NCI-H1694 (cell line): ENCODE measurements around the gene ASB18.

Source experiments
- DNase-seq: peaks from one replicate; lab custom pipeline; 2025; lab: John Stamatoyannopoulos, UW

The ASB18 gene

DNA sequence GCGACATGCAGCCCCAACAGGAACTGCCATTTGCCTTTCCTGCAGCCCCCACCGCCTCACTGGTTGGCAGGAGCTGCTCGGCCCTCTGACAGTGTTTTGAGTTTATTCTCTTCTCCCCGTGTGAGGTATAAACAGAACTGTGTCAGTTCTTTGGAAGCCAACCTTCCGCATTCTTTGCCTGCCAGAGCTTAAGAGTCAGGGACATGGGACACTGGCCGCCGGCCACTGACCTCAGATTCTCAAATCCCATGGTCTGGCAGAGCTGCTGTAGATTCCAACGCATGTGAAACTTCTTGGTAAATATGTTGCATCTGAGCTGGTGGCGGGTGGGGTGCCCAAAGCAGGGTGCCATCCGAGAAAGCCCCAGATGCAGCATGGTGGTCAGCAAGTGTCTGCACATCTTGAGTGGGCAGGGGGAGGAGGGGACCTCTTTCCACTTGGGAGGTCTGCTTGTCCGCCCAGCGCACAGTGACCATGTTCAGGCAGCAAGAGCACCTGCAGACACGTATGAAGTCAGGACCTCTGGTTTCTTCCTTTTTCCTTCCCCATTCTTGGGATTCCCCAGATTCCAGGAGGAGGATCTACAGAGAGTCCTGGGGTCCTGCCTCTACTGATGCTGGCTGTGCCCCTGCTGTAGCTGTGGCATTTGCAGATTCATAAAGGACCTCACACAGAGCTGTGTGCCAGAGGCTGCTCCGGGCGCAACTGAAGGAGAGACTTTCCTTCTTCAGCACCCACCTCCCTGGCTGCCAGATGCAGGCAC is 23.8 kb downstream of the ASB18 start:
- DNase-seq, result no peak

DNA sequence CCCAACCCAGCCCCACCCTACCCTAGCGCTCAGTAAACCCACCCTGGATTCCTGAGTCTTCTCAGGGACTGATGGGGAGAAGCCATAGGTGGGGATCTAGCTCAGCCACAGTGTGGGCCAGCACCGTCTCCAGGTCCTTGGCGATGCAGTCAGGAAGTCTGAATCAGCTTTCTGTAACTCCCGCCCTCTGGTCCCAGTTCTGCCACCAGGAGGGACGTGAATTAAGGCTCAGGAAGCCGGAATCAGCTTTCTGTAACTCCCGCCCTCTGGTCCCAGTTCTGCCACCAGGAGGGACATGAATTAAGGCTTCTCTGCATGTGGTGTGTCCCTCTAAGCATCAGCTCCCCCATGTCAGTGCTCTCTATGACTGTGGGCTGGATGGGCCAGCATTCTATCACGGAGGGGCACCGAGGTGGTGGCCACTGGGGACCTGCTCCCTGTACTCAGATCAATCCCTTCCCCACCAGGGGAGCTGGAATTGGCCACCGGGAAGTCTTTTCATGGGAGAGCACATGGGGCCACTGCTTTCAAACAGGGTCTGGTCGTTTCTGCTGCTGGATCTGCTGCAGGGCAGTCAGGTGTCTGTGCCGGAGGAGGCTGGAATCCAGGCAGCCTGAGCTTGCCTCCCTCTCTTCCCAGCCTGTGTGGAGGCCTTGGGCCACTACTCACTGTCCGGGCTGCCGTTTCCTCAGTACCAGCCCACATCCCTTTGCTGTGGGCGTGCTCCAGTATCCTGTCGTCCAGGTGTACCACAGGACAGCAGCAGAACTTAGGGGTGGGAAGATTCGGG is 24.7 kb downstream of the ASB18 start:
- no peak for DNase-seq

DNA sequence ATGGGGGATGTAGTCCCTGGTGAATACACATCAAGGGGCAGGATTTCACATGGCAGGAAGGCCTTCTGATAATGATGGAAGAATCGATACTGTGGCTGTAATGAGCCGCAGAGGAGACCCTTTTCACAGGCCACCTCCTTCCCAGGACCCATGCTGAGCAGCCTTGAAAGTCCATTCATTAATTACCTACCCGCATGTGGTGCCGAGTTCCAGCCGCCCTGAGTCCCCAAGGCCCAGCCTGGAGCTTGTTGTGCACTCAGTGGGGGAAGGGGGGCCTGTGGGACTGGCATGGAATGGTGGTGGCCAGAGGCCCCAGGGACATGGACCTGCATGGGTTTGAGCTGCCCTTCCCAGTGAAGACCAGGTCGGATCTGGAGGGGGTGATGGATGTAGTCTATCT is 25.5 kb downstream of the ASB18 start:
- DNase-seq, result no peak

DNA sequence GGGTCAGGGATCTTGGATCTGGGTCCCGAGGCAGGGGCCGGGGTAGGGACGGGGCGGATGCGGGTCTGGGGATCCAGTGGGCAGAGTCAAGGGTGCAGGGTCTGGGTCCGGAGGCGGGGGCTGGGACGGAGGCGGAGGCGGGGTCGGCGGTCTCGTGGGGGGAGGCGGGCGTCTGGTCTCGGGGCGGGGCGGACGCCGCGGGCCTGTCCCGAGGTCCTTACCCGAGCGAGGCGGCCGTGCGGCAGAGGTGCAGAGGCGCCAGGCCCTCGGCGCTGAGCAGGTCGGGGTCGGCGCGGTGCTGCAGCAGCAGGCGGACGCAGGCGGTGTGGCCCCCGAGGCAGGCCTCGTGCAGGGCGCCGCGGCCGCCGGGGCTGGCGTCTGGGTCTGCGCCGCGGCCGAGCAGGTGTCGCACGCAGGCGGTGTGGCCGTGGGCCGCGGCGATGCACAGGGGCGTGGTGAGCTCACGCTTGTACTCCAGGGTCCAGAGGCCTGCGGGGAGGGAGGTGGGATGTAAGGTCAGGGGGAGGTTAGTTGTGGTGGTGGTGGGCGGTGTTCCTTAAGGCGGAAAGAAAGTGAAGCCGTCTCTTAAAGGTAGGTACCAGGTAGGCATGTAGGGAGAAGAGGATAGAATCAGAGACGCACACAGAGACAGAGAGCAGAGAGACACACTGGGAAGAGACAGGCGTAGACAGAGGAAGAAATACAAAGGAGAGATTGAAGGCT is 26.6 kb downstream of the ASB18 start:
- DNase-seq, result no peak

DNA sequence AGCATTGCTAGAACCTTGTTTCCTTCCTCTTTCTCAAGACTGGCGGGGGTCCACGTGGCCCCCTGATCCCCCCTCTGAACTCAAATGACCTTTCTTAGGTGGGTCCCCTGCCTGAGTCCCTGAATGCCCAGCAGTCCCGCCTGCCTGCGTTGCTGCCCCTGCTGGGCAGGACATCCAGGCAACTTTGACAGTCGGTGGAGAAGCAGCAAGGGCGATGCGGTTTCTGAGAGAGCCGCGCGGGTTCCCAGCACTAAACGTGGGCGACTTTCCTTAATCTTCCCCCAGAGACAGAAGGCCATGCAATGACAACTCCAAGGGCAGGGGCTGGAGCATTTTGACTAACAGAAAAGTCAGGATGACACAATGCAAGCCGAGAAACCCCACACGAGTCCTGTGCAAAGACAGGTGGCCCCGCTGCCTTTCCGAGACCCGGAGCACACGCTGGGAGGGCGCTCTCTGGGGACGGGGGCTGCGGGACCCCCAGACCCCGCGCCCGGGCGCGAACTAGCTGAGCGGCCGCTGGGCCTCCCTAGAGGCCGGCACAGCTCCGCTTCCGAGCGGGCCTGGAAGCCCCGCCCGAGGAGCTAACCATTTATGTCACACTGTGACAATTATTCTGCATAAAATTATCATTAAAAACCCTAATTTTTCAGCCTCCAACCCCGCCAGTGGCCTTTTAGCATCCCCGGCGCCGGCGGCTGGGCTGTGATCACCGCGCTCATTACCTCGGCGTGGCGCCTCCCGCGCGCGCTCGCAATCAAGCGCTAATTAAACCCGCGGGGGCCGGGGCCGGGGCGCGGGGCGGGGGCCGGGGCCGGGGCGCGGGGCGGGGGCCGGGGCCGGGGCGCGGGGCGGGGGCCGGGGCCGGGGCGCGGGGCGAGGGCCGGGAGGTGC is 27.4 kb downstream of the ASB18 start:
- no peak for DNase-seq

DNA sequence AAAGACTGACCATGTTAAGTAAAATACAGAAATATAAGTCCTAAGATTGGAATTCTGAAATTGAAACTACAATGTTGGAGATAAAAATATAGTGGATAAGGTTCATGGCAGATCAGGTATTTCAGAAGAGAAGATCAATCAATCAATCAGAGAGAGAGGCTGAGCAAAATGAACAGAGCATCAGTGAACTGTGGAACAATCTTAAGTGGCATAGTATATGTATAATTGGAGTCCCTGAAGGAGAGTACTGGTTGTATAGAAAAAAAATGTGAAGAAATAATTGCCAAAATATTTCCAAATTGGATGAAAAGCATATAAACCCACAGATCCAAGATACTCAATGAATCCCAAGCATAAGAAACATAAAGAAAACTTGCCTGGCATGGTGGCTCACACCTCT is 35.0 kb downstream of the ASB18 start:
- DNase-seq, result no peak

DNA sequence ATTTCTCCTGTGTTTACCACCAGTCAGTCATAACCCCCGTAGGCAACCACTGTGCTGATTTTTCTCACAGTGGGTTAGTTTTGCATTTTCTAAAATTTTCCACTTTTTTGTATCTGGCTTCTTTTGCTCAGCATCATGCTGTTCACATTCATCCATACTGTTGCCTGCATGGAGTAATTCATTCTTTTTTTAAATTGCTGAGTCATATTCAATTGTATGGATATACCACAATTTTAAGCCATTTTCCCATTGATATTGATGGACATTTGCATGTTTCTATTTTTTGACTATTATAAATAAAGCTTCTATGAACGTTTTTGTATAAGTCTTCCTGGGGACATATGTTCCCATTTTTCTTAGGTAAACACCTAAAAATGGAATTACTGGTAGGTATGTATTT is 40.5 kb downstream of the ASB18 start:
- DNase-seq, result no peak

DNA sequence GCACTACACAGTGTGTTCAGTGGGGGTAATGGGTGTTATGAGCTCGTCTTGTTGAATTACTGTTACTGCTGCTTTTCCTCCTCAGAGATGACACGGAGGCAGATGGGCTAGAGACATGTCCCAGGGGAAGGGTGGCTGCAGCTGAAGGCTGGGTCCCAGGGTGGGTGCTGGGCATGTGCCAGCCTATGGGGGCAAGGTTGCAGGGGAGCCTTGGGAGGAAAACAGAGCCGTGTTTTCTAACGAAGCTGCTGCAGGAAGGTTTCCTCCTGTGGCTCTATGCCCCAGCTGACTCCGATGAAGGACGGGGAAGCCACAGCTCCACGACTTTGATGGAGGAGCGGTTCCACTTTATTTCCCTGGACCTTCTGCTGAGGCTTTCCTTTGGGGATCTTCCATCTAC is 42.4 kb downstream of the ASB18 start:
- no peak for DNase-seq

DNA sequence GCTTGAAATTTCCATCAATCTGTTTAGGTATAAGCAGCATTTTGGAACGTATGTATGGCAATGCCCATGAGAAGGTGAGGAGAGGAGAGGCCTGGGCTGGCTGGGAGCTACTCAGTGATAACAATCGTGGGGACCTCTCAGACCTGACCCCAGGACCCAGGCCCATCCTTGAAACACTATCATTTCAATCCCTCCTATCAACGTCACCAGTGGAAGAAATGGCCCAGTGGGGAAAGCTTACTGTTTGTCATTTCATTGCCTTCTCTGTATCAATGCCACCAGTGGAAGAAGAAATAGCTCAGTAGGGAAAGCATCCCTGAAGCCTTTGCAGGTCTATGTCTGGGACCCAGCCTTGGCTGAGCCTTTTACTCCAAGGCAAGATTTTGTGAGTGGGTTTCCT is 44.8 kb downstream of the ASB18 start:
- no peak for DNase-seq

DNA sequence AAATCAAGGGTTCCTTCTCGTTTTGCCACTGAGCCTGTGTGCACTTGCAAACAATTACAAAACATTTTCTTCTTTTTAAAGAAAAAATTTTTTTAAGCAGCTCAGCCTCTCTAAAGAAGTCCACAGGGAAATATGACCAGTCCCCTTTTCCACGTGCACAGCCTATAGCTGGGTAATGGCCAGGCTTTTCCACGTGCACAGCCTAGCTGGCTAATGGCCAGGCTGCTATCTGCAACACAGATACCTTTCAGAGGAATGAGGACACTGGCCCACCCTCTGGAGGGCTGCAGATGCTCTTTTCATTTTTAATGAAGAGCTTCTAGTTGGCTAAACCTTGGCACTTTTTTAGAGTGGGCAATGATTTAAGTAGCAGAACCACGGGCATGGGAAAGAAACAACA is 46.3 kb downstream of the ASB18 start:
- DNase-seq, result no peak

DNA sequence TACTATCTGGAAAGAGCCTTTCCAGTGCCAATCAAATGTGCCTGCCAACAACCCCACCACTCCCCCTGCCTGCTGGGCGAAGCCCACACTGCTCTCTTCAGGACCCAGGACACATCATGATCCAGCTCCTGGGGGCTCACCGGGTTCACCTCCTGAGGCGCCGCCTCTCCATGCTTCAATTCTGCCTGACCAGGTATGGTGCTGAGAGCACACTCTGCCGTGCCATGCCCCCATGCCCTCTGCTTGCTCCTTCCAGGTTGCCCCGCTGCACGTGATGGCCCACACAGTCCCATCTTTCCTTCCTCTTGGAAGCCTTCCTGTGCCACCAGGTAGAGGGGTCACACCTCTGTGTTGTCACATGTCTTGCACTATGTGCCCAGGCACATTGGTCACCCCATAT is 47.5 kb downstream of the ASB18 start:
- DNase-seq, result no peak

DNA sequence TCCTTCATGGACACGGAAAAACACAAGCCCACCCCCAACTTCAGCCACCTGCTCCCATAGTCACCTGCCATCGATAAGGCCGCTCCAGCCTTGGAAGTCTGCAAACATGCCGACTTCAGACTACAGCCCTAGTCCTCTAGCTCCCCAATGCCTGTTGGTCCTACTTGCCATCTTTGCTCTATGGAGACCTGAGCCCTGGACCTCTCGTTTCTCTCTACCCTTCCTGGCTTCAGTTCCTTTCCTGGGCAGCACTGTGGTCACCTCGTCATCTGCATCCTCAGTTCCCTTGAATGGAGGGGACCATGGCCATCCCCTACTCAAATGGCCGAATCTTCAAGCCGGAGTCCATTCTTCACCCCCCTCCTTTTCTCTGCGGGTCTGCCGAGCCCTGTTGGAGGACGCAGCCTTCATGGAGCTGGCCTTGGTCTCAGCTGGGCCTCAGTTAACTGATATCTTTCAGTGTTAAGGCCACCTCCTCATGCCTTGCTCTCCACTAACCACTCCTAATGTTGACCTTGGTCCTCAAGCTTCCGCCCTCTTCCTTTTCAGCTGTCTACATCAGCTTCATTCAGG is 48.4 kb downstream of the ASB18 start:
- DNase-seq, result no peak

DNA sequence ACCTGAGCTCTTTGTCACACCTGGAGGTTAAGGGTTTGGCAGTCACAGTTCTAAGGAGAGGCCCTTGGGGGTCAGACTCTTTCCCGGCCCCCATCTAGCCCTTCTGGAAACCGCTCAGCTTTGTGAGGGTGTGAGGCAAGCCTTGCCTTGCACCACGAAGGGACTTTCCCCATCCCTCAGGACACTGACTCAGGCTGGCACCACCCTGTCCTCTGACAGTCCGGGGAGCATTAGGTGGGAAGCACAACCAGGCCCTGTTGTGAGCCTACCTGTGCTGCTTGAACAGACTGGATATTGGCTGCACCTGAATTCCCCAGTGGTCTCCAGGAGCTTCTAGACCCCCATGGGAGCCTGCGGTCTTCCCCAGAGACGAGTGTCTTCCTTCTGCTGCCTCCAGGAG is 49.0 kb downstream of the ASB18 start:
- no peak for DNase-seq

DNA sequence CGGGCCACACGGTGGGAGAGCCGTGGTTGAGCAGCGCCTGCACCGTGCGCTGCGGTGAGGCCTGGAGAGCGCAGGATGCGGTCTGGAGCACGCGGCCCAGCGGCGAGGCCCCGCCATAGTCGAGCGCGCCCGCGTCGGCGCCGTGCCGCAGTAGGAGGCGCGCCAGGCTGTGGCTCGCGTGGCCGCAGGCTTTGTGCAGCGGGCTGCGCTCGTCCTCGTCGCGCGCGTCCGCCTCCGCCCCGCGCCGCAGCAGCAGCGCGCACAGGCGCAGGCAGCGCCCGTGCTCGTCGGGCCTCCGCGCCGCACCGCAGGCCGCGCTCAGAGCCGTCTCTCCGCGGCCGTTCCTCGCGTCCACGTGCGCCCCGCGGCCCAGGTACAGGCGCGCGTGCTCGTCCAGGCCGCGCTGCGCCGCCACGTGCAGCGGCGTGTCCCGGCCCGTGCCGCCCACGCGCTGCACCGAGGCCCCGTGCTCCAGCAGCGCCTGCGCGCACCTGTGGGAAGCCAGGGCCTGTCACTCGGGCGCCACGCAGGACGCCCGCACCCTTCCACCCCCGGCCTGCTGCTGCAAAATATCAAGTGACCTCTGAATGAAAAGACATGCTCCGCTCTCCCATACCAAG is 49.7 kb downstream of the ASB18 start:
- DNase-seq, result no peak

DNA sequence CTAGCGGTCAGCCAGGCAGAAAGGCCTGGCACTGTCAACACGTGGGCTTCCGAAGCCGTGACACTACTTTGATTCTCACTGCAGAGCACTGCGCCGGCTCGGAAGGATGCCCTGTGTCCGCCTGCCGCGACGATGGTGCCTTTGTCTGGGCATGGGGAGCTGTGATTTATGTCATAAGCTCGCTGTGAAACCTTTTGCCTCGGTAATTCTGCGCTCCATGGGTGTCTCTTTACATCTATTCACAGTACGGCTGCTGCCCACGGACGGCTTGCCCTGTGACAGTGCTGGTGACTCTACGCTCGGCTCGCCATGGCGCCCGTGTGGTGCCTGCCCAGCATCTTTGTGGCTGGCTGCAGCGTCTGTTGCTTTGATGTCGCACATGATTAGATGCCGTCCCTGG is 52.9 kb downstream of the ASB18 start:
- no peak for DNase-seq

DNA sequence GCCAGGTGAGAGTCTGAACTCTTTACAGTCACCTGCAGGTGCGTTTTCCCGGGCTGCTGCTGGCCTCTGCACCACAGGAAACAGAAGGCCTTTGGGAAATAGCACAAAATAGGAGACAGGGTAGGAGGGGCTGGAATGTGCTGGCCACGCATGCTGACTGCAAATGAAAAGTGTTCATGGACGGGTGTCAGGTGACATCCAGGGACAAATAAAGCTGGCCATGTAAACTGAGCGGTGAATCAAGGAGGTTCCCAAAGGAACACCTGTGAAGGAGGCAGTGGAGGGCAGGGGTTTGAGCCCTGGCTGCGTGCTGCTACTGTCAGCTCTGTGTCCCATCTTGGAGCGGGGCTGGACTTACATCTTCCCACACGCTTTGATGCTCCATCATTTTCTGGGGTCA is 53.7 kb downstream of the ASB18 start:
- DNase-seq, result no peak

DNA sequence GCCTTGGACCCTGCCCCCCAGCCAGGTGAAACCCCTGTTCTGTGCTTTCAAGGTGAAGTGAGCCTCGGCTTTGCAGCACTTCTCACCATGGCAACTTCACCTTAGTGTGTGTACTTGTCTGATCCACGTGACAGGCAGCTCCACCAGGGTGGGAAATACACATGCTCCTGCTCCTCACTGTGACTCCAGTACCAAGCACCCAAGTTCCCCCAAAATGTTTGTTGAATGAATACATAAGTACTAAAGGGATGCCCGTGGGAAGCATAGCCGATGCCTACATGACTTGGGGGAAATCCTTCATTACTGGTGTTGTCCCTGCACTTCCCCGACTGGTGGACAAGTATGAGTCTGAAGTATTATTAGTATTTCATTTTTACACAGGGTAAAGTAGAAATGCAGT is 54.2 kb downstream of the ASB18 start:
- no peak for DNase-seq

DNA sequence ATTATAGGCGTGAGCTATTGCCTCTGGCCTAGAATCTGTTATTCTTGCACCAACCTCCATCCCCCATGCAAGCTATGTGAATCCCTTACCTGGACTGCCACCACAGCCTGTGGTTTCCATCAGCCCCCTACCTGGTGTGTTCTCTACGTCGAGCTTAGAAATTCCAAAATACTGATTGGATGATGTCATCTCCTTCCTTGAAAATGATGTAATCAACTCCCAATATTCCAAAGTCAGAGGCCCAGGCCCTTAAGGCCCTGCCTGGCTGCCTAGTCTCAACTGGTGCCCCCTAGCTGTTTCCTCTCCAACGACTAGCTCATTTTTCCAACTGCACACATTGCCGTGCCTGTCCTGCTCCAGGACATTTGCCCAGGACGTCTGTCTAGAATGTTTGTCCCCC is 54.7 kb downstream of the ASB18 start:
- DNase-seq, result no peak

DNA sequence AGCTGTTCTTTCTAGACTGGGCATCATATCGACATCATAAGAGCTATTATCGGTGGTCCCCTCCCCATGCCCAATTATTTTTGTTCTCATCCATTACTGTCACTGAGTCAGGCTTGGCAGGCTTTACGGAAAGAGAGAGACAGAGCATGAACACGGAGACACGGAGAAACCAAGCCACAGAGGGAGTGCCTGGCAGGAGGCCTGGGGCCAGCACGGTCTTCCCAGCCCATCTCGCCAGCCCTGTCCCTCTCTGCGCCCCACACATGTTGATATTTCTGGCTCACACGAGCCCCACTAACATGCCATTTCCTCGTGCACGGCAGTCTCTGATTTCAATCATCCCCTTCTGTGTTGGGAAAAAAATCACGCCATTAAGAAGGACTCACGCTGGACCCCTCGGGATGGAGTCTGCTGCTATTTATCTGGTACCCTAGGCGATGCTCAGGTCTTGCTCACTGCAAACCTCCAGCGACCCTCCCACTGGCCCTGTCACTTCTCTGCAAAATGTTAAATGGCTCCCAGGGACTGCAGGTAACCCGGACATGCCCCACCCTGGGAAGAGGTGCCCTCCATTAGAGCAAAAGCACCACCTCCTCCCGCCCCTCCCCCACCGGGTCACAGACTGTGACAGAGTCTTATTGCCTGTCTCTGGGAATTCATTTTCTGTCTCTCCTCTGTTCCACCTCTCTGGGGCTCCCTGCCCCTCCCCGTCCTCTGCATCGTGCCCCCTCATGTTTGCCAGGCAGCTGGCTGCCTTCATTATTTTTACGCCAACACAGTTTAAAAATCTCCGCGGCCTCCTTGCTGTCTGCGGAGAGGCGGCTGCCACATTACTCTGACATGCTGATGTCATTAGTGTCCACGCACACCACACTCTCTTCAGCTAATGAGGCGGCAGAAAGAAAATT is 55.9 kb downstream of the ASB18 start:
- no peak for DNase-seq

DNA sequence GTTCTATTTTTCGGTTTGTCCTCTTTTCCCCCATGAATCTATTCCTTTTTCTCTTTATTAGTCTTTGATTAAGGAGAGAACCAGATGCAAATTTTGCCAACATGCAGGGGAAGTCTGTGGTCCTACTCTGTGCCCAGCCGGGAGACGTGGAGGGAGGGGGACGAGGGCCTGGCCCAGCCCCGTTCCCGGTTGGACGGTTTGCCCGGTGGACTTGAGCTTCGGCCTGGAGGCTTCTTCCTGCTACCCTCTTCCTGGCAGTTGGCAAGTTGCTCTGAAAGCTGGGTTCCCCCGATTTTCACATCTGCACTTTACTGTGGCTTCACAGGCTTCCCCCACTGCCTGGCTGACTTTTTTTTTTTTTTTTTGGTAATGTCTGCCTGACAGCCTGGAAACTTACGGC is 56.7 kb downstream of the ASB18 start:
- DNase-seq, result no peak
